ENCODE results near the gene RHBDL1.

RHBDL1 gene

DNA sequence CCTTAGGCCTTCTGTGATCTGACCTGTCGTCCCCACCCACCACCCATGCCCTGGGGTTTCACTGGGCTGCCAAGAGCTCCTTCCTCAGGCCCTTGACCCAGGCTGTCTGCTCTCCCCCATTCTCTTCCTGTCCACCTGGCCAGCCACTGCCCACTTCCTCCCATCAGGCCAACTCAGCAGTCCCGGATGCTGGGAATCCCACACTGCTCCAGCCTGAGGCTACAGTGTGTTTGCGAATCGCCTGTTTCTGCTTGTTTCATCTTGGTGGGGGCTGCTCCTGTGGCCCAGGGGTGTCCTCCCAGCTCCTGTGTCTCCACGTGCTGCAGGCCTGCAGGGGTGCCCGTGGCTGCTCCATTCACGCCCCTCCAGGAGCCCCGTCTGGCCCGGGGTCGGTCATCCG lies 38.6 kb downstream of the RHBDL1 start:
- ChIA-PET POLR2A (no interaction called here), CTCF (interaction anchor here (1.2 to 5.6 kb wide), 3 partner anchors 11 to 389 kb away, joined by 3 to 104 read pairs (median 4); partner anchors contain the start of genes CHTF18 and RPUSD1)
- no peak for DNase-seq
- H3K36me3 ChIP-seq (ENCODE audit: control insufficient read depth in 4 of 4, insufficient read depth in 4 of 4, low read length in 3 of 4): no peaks in the 10 kb centered on the region
- WGBS (ENCODE audit: insufficient coverage): 58% methylated on average over 11 of the region's 11 CpGs
- no peaks in the 10 kb centered on the region for H3K9me3 ChIP-seq (ENCODE audit: control extremely low read depth in 1 of 5, control insufficient read depth in 4 of 5, insufficient read depth in 2 of 5, low read depth in 1 of 5, low read length in 4 of 5)
- H3K4me1 ChIP-seq (ENCODE audit: control extremely low read depth in 1 of 4, control insufficient read depth in 4 of 4, insufficient read depth in 4 of 4, low read length in 3 of 4): peaks cover 0 to 28% (median 23%) of the 10 kb centered on the region in 4 experiments
- no peak overlapping the region for H3K27ac ChIP-seq (ENCODE audit: insufficient read depth in 1 of 2, low read depth in 1 of 2, low read length in 2 of 2, poor library complexity in 1 of 2, severe bottlenecking in 2 of 2)
- H3K27me3 ChIP-seq (replicated peaks in 2 of 5; ENCODE audit: control insufficient read depth in 4 of 5, insufficient read depth in 5 of 5, low read length in 4 of 5): peaks cover 0 to 64% (median 15%) of the 10 kb centered on the region in 5 experiments
- H3K4me3 ChIP-seq (ENCODE audit: control insufficient read depth in 1 of 7, extremely low read depth in 1 of 7, insufficient read depth in 4 of 7, low read depth in 2 of 7, low read length in 6 of 7): no peak overlapping the region

DNA sequence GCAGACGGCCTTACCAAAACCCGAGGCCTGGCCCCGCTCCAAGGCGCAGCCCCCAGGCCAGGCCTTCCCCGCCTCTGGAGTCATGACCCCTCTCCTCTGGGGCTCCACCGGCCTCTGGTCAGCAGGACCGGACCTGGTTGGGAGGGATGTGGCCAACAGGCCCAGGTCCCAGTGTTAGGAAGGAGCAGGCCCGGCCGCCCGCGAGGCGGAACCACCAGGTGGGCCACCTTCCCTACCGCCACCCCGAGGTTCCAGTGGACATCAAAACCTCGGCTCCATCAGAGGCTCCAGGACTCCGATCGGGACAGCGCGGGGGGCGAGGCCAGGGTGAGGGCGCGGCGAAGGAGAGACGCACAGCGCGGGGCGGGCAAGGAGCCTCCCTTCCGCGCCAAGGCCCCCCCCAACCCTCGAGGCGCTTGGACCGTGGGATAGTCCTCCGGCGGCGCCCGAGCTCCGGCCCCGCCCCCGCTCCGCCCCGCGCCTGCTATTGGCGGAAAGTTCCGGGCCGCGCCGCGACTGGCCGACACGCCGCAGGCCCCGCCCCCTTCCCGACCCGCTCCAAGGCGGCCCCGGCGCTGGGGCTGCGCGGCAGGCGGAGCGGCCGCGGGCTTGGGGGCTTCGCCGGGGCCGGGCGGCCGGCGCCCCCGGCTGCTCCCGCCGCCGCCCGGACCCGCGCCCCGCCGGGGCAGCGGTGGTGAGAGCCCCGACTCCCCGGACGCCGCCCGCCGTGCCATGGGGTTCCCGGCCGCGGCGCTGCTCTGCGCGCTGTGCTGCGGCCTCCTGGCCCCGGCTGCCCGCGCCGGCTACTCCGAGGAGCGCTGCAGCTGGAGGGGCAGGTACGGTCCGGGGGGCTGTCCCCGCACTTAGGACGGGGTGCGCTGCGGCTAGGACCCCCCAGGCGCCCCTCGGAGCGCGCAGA lies 39.3 kb downstream of the RHBDL1 start, which contains the start of gene METRN:
TSS of gene METRN (plus strand) at position 561 of the 919 bp plus-strand sequence. CDS start at position 733, 172 bp downstream.
- POLR2A ChIA-PET: interaction anchor here (0.8 kb wide), 1 partner anchor 152 kb away, joined by 3 read pairs; no protein-coding TSS in a partner anchor
- CTCF ChIA-PET: interaction anchor here (1.2 to 5.6 kb wide), 8 partner anchors 12 to 388 kb away, joined by 3 to 104 read pairs (median 6); partner anchors contain the start of genes CHTF18 and RPUSD1
- Histone ChIP-seq H3K36me3 (ENCODE audit: control insufficient read depth in 4 of 4, insufficient read depth in 4 of 4, low read length in 3 of 4) (no peaks in the 10 kb centered on the region), H3K27ac (ENCODE audit: insufficient read depth in 1 of 2, low read depth in 1 of 2, low read length in 2 of 2, poor library complexity in 1 of 2, severe bottlenecking in 2 of 2) (no peak within 1 kb of the TSS), H3K4me3 (ENCODE audit: control insufficient read depth in 1 of 7, extremely low read depth in 1 of 7, insufficient read depth in 4 of 7, low read depth in 2 of 7, low read length in 6 of 7) (peak within 1 kb of the TSS in 6 of 7 experiments; percentile 19 to 66 (median 60)), H3K9me3 (ENCODE audit: control extremely low read depth in 1 of 5, control insufficient read depth in 4 of 5, insufficient read depth in 2 of 5, low read depth in 1 of 5, low read length in 4 of 5) (no peaks in the 10 kb centered on the region), H3K4me1 (ENCODE audit: control extremely low read depth in 1 of 4, control insufficient read depth in 4 of 4, insufficient read depth in 4 of 4, low read length in 3 of 4) (peaks cover 0 to 35% (median 31%) of the 10 kb centered on the region in 4 experiments), H3K27me3 (replicated peaks in 2 of 5; ENCODE audit: control insufficient read depth in 4 of 5, insufficient read depth in 5 of 5, low read length in 4 of 5) (peaks cover 0 to 56% (median 9%) of the 10 kb centered on the region in 5 experiments)
- peak; percentile 81 to 87 (median 85) for DNase-seq
- WGBS (ENCODE audit: insufficient coverage): 6% methylated on average over 74 of the region's 108 CpGs

DNA sequence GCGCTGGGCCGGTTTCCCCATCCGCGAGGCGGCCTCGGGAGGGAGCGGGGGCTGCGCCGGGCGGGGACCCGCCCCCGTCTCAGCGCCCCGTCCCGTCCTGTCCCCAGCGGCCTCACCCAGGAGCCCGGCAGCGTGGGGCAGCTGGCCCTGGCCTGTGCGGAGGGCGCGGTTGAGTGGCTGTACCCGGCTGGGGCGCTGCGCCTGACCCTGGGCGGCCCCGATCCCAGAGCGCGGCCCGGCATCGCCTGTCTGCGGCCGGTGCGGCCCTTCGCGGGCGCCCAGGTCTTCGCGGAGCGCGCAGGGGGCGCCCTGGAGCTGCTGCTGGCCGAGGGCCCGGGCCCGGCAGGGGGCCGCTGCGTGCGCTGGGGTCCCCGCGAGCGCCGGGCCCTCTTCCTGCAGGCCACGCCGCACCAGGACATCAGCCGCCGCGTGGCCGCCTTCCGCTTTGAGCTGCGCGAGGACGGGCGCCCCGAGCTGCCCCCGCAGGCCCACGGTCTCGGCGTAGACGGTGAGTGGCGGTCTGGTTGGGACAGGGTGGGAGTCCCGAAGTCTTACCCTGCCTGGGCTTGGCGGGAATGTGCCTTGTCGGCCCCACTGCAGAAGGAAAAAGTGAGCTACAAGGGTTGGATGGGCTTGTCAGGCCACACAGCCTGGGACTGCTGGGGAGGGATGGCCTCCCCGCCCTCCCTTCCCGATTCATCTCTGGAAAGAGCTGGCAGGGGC lies 40.2 kb downstream of the RHBDL1 start:
- H3K9me3 ChIP-seq (ENCODE audit: control extremely low read depth in 1 of 5, control insufficient read depth in 4 of 5, insufficient read depth in 2 of 5, low read depth in 1 of 5, low read length in 4 of 5): no peaks in the 10 kb centered on the region
- H3K4me3 ChIP-seq (ENCODE audit: control insufficient read depth in 1 of 7, extremely low read depth in 1 of 7, insufficient read depth in 4 of 7, low read depth in 2 of 7, low read length in 6 of 7): peak overlapping the region in 6 of 7 experiments; percentile 19 to 66 (median 60)
- H3K4me1 ChIP-seq (ENCODE audit: control extremely low read depth in 1 of 4, control insufficient read depth in 4 of 4, insufficient read depth in 4 of 4, low read length in 3 of 4): peaks cover 0 to 43% (median 39%) of the 10 kb centered on the region in 4 experiments
- DNase-seq: peak in 1 of 3 donors; percentile 31
- H3K27me3 ChIP-seq (replicated peaks in 2 of 5; ENCODE audit: control insufficient read depth in 4 of 5, insufficient read depth in 5 of 5, low read length in 4 of 5): peaks cover 0 to 48% (median 7%) of the 10 kb centered on the region in 5 experiments
- under 1% methylated on average over 66 of the region's 74 CpGs for WGBS (ENCODE audit: insufficient coverage)
- CTCF ChIA-PET: interaction anchor here (0.7 to 3.4 kb wide), 9 partner anchors 11 to 72 kb away, joined by 3 to 17 read pairs (median 5); partner anchors contain the start of genes CCDC78, CHTF18, CIAO3 and RPUSD1
- H3K27ac ChIP-seq (ENCODE audit: insufficient read depth in 1 of 2, low read depth in 1 of 2, low read length in 2 of 2, poor library complexity in 1 of 2, severe bottlenecking in 2 of 2): no peak overlapping the region
- POLR2A ChIA-PET: interaction anchor here (0.8 to 1.3 kb wide), 2 partner anchors 10 to 152 kb away, joined by 3 to 4 read pairs; partner anchors contain the start of gene CCDC78
- H3K36me3 ChIP-seq (ENCODE audit: control insufficient read depth in 4 of 4, insufficient read depth in 4 of 4, low read length in 3 of 4): no peaks in the 10 kb centered on the region

DNA sequence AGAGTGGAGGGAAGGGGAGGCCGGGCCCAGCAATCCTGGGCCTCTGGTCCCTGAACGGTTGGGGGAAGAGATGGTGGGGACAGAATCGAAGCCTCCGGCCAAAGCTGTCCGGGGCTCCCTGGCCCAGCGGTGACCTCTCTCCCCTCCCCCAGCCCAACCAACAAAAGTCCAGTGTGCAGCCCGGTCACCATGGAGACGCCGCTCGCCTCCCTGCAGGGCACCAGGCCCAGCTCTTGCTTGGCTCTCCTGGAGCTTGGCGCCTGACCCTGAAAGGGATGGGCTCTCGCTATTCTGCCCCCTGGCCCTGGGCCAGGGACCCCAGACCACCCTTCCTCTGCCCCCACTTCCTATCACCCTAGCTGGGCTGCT lies 40.7 kb downstream of the RHBDL1 start:
- H3K27me3 ChIP-seq (replicated peaks in 2 of 5; ENCODE audit: control insufficient read depth in 4 of 5, insufficient read depth in 5 of 5, low read length in 4 of 5): peaks cover 0 to 43% (median 7%) of the 10 kb centered on the region in 5 experiments

DNA sequence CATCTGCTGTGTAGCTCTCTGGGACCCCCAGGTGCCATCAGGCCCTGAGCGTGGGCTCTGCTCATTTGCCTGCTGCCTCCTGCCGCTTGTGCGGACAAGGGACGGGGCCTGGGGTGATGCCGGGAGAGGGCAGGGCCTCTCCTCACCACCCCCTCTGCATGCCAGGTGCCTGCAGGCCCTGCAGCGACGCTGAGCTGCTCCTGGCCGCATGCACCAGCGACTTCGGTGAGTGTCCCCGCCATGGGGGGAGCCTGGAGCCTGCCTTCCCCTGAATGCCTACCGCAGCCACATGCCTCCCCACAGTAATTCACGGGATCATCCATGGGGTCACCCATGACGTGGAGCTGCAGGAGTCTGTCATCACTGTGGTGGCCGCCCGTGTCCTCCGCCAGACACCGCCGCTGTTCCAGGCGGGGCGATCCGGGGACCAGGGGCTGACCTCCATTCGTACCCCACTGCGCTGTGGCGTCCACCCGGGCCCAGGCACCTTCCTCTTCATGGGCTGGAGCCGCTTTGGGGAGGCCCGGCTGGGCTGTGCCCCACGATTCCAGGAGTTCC lies 41.4 kb downstream of the RHBDL1 start:
- CTCF ChIA-PET: interaction anchor here (1.0 to 3.4 kb wide), 9 partner anchors 9 to 71 kb away, joined by 3 to 17 read pairs (median 5); partner anchors contain the start of genes CCDC78, CHTF18, CIAO3 and RPUSD1
- H3K4me1 ChIP-seq (ENCODE audit: control extremely low read depth in 1 of 4, control insufficient read depth in 4 of 4, insufficient read depth in 4 of 4, low read length in 3 of 4): peaks cover 0 to 54% (median 50%) of the 10 kb centered on the region in 4 experiments
- no peak for DNase-seq
- no peak overlapping the region for H3K4me3 ChIP-seq (ENCODE audit: control insufficient read depth in 1 of 7, extremely low read depth in 1 of 7, insufficient read depth in 4 of 7, low read depth in 2 of 7, low read length in 6 of 7)
- peaks cover 0 to 42% (median 7%) of the 10 kb centered on the region in 5 experiments for H3K27me3 ChIP-seq (replicated peaks in 2 of 5; ENCODE audit: control insufficient read depth in 4 of 5, insufficient read depth in 5 of 5, low read length in 4 of 5)
- no peak overlapping the region for H3K27ac ChIP-seq (ENCODE audit: insufficient read depth in 1 of 2, low read depth in 1 of 2, low read length in 2 of 2, poor library complexity in 1 of 2, severe bottlenecking in 2 of 2)
- POLR2A ChIA-PET: interaction anchor here (1.3 kb wide), 1 partner anchor 9 kb away, joined by 4 read pairs; the partner anchor contains the start of gene CCDC78
- WGBS (ENCODE audit: insufficient coverage): 95% methylated on average over 22 of the region's 29 CpGs
- H3K9me3 ChIP-seq (ENCODE audit: control extremely low read depth in 1 of 5, control insufficient read depth in 4 of 5, insufficient read depth in 2 of 5, low read depth in 1 of 5, low read length in 4 of 5): no peaks in the 10 kb centered on the region
- no peaks in the 10 kb centered on the region for H3K36me3 ChIP-seq (ENCODE audit: control insufficient read depth in 4 of 4, insufficient read depth in 4 of 4, low read length in 3 of 4)

More for the DNA sequence above, 40.7 kb downstream of the RHBDL1 start:
- Histone ChIP-seq H3K36me3 (ENCODE audit: control insufficient read depth in 4 of 4, insufficient read depth in 4 of 4, low read length in 3 of 4) (no peaks in the 10 kb centered on the region), H3K4me3 (ENCODE audit: control insufficient read depth in 1 of 7, extremely low read depth in 1 of 7, insufficient read depth in 4 of 7, low read depth in 2 of 7, low read length in 6 of 7) (no peak overlapping the region), H3K9me3 (ENCODE audit: control extremely low read depth in 1 of 5, control insufficient read depth in 4 of 5, insufficient read depth in 2 of 5, low read depth in 1 of 5, low read length in 4 of 5) (no peaks in the 10 kb centered on the region), H3K27ac (ENCODE audit: insufficient read depth in 1 of 2, low read depth in 1 of 2, low read length in 2 of 2, poor library complexity in 1 of 2, severe bottlenecking in 2 of 2) (no peak overlapping the region), H3K4me1 (ENCODE audit: control extremely low read depth in 1 of 4, control insufficient read depth in 4 of 4, insufficient read depth in 4 of 4, low read length in 3 of 4) (peaks cover 0 to 48% (median 44%) of the 10 kb centered on the region in 4 experiments)
- 42% methylated on average over 7 of the region's 12 CpGs for WGBS (ENCODE audit: insufficient coverage)
- ChIA-PET POLR2A (interaction anchor here (1.3 kb wide), 1 partner anchor 10 kb away, joined by 4 read pairs; the partner anchor contains the start of gene CCDC78), CTCF (interaction anchor here (0.7 to 3.4 kb wide), 8 partner anchors 10 to 72 kb away, joined by 3 to 17 read pairs (median 6); partner anchors contain the start of genes CCDC78, CHTF18, CIAO3 and RPUSD1)
- DNase-seq: no peak

Data from common myeloid progenitor, CD34-positive (primary cell).